Measurements from ENCODE around the gene CRTAP.

GRCh38 chr3:33167716-33168336, 54.0 kb downstream of the CRTAP start:
- TF ChIP-seq, protein P1, sequence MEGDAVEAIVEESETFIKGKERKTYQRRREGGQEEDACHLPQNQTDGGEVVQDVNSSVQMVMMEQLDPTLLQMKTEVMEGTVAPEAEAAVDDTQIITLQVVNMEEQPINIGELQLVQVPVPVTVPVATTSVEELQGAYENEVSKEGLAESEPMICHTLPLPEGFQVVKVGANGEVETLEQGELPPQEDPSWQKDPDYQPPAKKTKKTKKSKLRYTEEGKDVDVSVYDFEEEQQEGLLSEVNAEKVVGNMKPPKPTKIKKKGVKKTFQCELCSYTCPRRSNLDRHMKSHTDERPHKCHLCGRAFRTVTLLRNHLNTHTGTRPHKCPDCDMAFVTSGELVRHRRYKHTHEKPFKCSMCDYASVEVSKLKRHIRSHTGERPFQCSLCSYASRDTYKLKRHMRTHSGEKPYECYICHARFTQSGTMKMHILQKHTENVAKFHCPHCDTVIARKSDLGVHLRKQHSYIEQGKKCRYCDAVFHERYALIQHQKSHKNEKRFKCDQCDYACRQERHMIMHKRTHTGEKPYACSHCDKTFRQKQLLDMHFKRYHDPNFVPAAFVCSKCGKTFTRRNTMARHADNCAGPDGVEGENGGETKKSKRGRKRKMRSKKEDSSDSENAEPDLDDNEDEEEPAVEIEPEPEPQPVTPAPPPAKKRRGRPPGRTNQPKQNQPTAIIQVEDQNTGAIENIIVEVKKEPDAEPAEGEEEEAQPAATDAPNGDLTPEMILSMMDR (IDR thresholded peaks at IDR 0.05), result no peak
- TF ChIP-seq POLR2A (IDR thresholded peaks at IDR 0.05), result no peak

All from right lobe of liver (tissue), 4 donors.